C4-2B (cell line): ENCODE results near the gene RAB14.

Experiments used
- ZFX ChIP-seq: fragments of 450-650 bp; IDR thresholded peaks from 2 replicates; pipeline ENCODE4 v1.6.1; 2017
- TF ChIP-seq, protein P1 (sequence below): fragments of 450-650 bp; conservative IDR thresholded peaks from 2 replicates; pipeline ENCODE4 v1.5.1; 2017; ENCODE audit warnings: mild to moderate bottlenecking

DNA sequence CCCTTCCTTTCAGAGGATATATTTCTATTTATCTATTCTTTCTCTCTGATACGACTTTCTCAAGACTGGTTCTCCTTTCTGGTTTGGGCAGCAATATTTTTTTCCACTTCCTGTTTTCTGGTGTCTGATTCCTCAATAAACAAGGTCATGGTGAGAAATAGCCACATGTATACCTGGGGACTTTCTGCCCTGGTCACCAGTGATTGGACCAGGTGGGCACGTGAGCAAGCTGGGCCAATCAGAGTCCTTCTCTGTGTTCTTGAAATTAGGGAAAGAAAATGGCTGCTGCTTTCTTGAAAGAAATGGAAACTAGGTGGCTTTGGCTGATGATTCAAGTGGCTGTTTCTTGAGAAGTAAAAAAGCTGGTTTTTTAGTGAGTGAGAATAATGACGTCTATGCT lies 47.9 kb upstream of the RAB14 start:
- TF ChIP-seq ZFX = no peak
- TF ChIP-seq, protein P1, sequence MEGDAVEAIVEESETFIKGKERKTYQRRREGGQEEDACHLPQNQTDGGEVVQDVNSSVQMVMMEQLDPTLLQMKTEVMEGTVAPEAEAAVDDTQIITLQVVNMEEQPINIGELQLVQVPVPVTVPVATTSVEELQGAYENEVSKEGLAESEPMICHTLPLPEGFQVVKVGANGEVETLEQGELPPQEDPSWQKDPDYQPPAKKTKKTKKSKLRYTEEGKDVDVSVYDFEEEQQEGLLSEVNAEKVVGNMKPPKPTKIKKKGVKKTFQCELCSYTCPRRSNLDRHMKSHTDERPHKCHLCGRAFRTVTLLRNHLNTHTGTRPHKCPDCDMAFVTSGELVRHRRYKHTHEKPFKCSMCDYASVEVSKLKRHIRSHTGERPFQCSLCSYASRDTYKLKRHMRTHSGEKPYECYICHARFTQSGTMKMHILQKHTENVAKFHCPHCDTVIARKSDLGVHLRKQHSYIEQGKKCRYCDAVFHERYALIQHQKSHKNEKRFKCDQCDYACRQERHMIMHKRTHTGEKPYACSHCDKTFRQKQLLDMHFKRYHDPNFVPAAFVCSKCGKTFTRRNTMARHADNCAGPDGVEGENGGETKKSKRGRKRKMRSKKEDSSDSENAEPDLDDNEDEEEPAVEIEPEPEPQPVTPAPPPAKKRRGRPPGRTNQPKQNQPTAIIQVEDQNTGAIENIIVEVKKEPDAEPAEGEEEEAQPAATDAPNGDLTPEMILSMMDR = no peak
